Embryonic facial prominence (tissue), 1 donor: Measurements from ENCODE around the gene PSG3.
"Not testable (repeated sequence)": the region's sequence is repeated elsewhere in the genome, so short reads cannot be mapped to it uniquely, and the experiment has no call there.

ENCODE experiments used
- DNase-seq: peaks from one replicate; pipeline ENCODE4 v3.0.0-alpha.2; 2016; ENCODE audit errors: extremely low spot score

PSG3 gene

DNA sequence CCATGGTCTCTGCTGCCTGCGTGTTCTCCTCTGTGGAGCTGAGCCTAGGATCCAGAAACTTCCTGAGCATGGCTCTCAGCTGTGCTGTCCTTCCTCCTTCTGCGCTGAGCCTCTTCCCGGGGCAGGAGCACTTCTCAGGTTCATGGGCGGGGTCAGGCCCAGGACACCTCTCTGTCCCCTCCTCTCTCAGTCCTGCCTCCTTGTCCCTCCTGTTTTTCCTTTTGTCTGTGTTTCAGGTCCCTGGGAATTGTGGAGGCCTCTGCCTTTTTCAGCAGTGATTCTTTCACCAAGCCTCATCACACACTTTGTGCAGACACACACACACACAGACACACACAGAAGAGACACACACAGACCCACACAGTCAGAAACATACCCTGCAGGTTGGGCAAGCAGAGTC, at the start of gene PSG3:
Gene PSG3 (minus strand): TSS at position 101 of the 400 bp plus-strand sequence. CDS start 97 bp downstream, at position 4.
- not testable (repeated sequence) for DNase-seq

DNA sequence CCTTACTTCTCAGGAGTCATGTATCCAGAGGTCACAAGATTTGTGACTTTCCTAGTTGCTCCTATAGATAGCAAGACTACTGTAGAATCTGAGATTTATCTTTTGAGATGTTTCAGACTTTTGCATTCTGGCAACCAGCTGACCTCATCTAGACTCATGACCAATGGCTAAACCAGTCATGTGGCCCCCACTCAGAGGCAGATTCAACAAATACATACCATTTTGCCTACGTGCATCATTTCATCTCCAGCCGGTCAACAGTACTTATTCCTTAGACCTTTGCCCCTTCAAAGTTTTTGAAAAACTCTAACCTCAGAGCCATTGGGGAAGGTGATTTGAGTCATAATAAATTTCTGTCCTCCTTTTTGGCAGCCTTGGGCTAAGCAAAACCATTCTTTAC, 48.5 kb upstream of the PSG3 start:
- not testable (repeated sequence) for DNase-seq

GRCh38 chr19:42787766-42788165, 47.5 kb upstream of the PSG3 start:
- DNase-seq, result not testable (repeated sequence)

- DNase-seq, result not testable (repeated sequence)
Measured at GRCh38 chr19:42776750-42777612, 36.7 kb upstream of the PSG3 start.

DNA sequence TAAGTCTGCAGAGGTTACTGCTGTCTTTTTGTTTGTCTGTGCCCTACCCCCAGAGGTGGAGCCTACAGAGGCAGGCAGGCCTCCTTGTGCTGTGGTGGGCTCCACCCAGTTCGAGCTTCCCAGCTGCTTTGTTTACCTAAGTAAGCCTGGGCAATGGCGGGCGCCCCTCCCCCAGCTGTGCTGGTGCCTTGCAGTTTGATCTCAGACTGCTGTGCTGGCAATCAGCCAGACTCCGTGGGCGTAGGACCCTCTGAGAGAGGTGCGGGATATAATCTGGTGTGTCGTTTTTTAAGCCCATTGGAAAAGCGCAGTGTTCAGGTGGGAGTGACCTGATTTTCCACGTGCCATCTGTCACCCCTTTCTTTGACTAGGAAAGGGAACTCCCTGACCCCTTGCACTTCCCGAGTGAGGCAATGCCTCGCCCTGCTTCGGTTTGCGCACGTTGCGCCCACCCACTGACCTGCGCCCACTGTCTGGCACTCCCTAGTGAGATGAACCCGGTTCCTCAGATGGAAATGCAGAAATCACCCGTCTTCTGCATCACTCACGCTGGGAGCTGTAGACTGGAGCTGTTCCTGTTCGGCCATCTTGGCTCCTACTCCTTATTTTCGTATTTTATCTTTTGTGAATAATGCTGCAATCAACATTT, 34.4 kb upstream of the PSG3 start:
- not testable (repeated sequence) for DNase-seq

- DNase-seq, result not testable (repeated sequence)
Measured at GRCh38 chr19:42767319-42767718, 27.0 kb upstream of the PSG3 start.

DNA sequence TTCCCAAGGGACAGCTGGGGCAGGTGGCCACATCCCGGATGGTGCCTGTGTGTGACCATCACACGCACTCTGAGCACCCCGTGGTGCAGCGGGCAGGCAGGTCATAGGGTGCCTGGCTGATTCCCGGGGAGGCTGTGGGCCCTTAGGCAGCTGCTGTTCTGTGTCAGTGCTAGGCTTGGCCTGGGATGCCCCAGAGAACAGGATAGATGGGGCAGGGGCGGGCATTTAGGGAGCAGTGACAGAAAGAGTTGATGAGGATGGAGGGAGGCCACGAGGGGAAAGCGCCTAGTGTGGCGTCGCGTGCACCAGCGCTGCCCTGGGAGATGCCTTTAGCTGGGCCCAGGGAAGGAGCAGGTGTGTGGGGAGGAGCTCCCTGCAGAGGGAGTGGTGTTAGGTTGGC, 26.6 kb upstream of the PSG3 start:
- not testable (repeated sequence) for DNase-seq

- no peak for DNase-seq
Measured at GRCh38 chr19:42764836-42765235, 24.6 kb upstream of the PSG3 start.

GRCh38 chr19:42762789-42763188, 22.5 kb upstream of the PSG3 start:
- no peak for DNase-seq

GRCh38 chr19:42761924-42762295, 21.6 kb upstream of the PSG3 start:
- DNase-seq, result not testable (repeated sequence)

DNA sequence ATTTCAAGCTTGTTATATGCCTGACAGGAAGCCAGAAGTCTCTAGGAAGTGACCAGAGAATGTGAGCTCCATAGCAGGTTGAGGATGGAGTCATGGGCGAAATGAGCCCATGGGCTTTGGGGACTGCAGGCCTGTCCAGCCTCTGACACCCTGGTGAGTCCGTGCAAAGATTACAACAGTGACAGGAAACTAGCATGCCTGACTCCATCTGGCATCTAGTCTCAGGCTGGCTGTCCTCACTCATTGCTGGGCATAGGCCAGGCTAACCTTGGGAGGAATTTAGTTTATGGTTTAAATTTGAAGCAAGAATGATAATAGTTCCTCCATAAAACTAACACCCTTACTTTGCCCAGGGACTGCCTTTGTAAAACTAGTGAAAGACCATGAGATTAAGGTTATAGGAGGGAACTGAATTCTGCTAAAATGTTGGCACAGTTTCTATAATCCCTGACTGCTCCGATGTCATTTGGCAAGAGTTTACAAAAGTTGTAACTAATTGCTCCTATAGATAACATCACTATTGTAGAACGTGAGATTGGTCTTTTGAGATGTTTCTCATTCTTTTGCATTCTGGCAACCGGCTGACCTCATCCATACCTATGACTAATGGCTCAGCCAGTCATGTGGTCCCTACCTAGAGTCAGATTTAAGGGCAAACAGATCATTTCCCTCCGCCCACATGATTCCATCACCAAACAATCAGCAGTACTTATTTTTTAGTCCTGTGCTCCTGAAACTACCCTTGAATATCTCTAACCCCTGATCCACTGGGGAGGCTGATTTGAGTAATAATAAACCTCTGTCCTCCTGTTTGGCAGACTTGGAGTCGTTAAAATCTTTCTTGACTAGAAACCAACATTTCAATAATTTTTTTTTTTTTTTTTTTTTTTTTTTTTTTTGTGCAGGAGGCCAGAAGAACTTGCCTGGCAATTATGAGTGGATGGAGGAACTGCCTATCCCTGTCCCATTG, 21.0 kb upstream of the PSG3 start:
- not testable (repeated sequence) for DNase-seq

- DNase-seq, result not testable (repeated sequence)
Measured at GRCh38 chr19:42758667-42759066, 18.4 kb upstream of the PSG3 start.

DNA sequence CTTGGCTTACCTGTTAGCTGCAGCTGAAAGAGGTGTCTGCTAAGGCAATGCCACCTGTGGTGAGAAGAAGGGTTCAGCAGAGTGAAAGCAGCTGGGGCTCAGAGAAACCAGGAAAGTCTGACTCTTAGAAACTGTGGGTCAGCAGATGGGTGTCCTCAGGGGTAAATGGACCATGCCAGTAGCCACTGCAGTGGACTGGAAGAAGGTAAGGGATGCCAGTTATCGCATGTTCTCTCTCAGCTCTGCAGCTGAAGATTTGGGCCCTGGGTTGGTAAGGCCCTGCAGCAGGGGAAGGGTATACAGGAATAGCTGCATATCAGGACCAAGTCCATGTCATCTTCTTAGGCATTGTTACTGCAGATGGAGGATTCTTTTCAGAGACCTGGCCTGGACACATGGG, 12.0 kb upstream of the PSG3 start:
- not testable (repeated sequence) for DNase-seq

DNA sequence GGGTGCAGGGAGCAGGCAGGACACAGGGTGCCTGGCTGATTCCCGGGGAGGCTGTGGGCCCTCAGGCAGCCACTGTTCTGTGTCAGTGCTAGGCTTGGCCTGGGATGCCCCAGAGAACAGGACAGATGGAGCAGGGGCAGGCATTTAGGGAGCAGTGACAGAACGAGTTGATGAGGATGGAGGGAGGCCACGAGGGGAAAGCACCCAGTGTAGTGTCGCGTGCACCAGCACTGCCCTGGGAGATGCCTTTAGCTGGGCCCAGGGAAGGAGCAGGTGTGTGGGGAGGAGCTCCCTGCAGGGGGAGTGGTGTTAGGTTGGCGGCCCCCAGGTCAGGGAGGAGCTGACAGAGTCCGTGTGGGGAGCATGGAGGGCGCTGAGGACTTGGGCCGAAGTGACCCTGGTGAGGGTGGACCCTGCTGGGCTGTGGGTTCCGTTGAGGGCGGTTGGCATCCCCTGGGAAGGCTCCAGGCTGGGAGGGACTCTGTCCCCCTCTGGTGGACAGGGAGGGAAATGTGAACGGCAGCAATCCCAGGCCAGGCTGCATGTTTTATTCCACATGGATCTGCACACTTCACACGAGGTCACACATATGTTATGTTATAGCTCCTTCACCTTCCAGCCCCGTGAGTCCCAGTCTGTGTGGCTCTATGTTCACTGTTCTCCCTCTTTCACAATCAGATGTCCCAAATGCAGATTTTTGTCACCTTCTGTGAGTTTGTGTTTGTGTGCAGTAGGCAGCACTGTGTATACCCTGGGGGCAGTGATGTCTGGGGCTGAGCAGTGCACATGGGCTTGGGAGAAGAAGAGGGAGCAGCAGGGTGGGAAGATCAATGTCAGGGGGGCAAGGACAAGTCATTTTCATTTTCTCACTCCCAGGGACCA, 1.7 kb upstream of the PSG3 start:
- not testable (repeated sequence) for DNase-seq

- not testable (repeated sequence) for DNase-seq
Measured at GRCh38 chr19:42737581-42738011, 2.7 kb downstream of the PSG3 start.

DNA sequence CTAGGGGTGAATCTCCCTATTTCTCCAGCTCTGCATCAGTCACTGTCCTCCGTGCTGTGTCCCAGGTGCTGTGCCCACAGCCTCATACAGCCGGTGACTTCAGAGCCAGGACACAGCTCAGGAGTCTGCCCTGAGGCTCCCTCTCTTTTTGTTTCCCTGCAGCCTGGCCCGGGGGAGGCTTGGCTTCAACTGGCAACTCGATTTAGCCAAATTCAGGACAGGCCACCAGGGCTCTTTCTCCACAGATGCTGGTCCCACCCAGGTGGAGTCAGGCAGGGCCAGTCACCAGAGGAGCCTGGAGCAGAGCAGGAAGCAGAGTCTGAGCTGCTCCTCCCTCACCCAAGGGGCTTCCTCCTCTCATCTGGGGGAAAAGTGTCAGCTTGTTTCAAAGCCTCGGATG, 11.9 kb downstream of the PSG3 start:
- DNase-seq, result not testable (repeated sequence)

- DNase-seq, result not testable (repeated sequence)
Measured at GRCh38 chr19:42714000-42714399, 26.3 kb downstream of the PSG3 start.

GRCh38 chr19:42712753-42713152, 27.5 kb downstream of the PSG3 start:
- not testable (repeated sequence) for DNase-seq

GRCh38 chr19:42710986-42711385, 29.3 kb downstream of the PSG3 start:
- not testable (repeated sequence) for DNase-seq

- no peak for DNase-seq
Measured at GRCh38 chr19:42697884-42698283, 42.4 kb downstream of the PSG3 start.
